TTC549 (cell line): ENCODE results near the gene ID2.

ENCODE experiments used
- FAIRE-seq: peaks from 2 replicates; lab custom pipeline; 2012; peaks lifted over from hg19 to GRCh38; lab: Jason Lieb, UNC

The ID2 gene, protein sequence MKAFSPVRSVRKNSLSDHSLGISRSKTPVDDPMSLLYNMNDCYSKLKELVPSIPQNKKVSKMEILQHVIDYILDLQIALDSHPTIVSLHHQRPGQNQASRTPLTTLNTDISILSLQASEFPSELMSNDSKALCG

DNA sequence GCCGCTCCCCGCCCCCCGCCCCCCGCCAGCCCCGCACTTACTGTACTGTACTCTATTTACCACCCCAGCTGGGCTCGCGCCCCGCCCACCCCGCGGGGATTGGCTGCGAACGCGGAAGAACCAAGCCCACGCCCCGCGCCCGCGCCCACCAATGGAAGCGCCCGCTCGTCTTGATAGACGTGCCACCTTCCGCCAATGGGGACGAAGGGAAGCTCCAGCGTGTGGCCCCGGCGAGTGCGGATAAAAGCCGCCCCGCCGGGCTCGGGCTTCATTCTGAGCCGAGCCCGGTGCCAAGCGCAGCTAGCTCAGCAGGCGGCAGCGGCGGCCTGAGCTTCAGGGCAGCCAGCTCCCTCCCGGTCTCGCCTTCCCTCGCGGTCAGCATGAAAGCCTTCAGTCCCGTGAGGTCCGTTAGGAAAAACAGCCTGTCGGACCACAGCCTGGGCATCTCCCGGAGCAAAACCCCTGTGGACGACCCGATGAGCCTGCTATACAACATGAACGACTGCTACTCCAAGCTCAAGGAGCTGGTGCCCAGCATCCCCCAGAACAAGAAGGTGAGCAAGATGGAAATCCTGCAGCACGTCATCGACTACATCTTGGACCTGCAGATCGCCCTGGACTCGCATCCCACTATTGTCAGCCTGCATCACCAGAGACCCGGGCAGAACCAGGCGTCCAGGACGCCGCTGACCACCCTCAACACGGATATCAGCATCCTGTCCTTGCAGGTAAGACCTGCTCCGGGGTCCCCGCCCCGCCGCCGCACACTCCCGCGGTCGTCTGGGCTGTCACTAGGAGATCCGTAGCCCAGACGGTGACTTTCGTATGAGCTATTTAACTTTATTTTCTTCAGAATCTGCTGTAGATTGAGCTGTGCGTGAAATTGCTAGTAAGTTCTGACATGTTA is at the start of gene ID2:
Gene ID2 (plus strand): TSS at position 271 of the 907 bp plus-strand sequence. CDS start 110 bp downstream, at position 381.
- peak; percentile 13 for FAIRE-seq

DNA sequence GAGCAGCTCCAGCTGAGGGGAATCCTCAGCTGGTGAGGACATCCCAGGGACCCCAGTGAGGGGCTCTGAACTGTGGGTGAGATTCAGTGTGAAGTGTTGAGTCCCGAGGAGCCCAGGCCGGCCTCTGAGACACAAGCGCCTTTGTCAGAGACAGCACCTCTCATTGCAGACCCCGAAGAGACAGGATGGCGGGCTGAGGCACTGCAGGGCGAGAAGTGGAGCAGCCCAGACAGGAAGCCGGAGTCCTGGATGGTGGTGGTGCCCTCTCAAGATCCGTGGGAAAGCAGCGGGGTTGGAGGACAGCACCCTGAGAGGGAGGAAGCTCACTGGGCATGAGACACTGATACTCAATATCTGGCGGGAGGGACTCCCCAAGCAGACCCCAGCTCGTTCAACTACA is 49.1 kb upstream of the ID2 start:
- FAIRE-seq, result no peak

DNA sequence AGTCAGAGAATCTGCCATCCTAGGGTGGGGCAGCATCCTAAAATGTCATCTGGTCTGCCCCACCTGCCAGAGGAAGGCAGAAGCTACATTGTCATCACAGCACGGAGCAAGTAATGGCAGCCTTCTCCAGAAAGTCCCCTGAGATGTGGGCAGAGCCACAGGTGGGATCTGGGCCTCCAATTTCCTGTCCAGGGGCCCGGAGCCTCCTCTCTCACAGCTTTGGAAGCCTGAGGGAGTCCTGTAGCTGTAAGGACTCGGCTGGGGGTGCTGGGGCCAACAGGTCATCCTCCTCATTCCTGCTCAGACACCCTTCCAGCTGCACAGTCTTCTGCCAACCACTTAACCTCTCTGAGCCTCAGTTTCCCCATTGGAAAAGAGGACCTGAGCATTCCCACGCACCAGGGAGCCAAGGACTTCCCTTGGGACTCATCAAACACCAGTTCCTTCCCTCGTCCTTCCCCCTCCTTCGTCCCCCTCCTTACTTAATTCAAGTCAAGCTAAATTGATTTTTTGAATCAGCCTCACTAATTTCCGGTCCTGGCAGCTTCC is 48.6 kb upstream of the ID2 start:
- FAIRE-seq, result no peak

DNA sequence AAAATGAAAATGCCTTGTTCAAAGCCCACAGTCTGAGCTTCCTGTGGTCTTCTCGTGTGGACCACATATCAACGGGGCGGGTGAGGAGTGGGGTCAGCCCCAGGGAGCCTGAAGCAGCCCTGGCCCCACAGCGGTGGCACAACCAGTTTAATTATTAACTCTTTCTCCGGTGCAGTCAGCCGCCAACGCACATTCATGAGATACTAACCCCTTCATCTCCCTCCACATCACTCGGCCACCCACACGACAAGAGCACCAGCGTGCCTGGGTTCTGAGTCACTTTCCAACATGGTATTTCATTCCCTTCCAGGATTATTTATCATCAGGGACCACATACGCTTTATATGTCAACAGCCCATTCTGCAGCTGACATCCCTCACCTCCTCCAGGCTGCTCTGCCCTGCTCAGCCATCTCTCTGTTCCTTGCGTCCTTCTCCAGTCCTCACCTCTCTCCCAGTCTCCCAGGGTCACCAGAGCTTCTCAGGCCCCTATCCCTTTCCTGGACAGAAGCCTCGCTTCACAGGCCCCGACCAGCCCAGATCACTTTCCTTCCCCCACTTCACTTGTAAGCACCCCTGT is 48.0 kb upstream of the ID2 start:
- peak; percentile 58 for FAIRE-seq

DNA sequence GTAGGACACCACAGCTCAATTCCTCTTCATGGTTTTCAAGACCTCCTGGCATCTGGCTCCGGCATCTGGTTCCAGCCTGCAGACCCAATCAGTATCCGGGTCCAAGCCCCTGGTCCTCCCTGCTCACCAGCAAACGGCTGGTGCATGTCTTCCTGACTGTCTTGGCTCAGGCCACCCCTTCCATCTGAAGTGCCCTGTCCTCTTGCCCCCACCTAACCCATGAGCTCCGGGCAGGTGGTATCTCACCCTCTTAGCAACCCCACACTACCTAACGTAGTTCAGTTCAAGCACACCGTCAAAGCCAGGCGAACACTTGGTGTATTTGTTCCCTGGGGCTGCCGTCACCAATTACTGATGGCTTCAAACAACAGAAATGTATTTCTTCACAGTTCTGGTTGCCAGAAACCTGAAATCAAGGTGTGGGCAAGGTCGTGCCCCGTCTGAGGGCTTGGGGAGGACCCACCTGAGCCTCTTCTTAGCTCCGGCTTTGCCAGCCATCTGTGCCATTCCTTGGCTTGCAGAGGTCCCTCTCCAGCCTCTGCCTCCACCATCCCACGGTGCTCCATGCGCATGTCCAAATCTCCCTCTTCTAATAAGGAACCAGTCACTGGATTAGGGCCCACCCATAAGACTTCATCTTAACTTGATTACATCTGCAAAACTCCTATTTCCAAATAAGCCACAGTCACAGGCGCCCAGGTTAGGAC is 47.2 kb upstream of the ID2 start:
- FAIRE-seq, result no peak

DNA sequence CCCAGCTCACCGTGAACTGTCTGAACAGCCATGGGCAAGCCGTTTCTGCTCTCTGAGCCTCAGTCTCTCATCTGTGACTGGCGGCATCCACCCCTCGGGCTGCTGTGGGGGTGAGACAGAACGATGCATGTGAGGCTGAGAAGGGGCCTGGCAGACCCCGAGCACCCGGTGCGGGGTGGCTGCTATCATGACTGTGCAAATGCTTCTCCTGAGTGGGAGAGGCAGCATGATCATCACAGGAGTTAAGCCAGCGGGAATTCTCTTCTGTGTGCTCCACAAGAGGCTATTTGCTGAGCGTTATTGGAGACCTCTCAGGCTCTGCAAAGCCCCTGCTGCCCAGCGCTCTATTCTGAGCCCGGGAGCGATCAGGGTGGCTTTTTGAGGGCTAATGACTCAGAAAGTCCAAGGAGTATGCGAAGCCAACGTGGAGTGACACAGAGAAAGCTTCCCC is 45.8 kb upstream of the ID2 start:
- peak; percentile 39 for FAIRE-seq

DNA sequence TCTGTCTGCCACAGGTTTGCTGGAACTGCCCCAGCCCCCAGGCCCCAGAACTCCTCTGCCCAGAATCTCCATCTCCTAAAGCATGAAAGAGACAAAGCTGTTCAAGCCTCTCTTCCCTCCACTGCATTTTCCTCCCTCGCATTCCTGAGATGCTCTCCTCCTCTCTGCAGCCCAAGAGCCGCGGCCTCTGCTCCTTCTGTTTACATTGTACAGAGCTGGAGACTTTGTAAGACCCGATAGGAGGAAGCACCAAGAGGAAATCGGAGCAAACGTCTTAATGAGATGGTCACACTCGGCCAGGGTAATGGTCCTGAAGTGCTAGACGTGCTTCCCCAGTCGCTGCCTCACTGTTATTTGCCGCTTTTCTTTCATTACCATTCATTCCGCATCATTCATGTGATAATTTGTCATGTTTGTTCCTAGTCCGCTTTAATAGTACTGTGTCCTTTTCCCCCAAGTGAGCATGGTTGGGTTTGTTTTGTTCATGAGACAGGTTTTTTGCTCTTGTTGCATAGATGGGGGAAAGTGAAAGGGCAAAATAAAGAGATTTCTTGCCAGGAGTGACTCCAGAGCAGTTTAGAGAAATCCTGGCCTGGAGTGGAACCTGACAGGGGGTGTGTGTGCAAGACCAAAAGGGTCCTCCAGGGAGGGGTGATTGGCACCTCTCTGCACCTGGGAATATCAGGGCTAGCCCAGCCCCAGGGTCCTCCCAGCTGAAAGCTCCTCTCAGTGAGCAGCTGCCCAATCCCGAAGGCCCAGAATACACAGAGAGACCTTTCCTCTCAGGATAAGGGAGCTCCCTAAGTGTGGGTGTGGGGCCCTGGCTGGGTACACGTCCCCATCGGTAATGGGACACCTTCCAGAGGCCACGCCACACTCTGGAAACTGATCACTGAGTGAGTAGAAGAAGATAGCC is 44.9 kb upstream of the ID2 start:
- FAIRE-seq, result peak; percentile 97

DNA sequence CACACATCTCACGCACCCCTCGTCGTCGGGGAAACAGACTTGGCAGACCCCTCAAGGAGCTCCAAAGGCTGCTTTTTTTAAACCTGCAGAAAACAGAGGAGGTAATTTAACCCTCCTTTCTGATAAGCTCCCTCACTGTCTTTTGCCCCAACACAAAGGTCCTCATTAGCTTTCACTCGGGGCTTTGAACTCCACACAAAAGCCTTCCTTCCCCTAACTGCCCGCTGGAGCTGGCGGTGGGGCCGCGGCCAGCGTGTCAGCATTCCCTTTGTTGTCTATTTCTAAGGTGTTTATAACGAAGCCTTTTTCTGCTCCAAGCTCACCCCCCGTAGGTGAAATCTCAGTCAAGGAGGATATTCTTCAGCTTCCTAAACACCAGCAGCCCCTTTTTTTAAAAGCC is 43.5 kb upstream of the ID2 start:
- FAIRE-seq, result no peak

DNA sequence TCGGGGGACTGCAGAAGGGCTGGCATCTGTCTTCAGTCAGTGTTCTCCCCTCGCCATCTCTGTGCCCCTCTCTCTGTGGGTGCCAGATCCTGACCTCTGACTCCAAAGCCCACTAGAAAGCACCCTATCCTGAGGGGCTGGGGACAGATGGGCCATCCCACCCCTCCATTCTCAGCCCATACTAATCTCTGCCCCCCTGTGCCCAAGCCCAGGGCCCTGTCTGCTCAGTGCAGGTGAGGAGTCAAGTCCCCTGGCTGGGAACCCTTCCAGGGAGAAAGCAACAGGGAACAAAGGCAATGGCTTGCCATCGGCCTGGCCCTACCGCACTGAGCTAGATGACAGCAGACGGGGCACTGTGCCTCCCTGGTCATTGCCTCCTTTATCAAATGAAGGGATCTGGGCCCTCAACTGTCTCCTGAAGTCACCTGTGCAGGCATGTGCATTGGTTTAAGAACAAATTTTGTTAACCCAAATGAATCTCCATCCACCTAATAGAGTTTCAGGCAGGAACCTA is 42.7 kb upstream of the ID2 start:
- FAIRE-seq, result no peak

DNA sequence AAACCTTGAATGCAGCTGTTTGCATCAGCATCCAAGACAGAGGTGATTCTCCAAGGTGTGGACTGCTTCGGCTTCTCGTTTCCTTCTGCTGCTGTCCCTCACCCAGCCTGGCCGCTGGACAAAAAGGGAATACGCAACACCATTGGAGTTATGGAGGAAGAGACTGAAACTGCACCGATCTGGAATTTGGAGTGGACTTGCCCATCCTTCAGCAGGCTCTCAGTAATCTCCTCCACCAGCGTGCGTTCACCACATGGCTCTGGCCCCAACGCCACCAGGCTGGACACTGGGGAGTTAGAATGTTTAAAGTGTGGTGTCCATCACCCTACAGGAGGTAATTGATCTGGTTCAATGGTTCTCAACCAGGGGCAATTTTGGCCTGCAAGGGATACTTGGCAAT is 41.4 kb upstream of the ID2 start:
- FAIRE-seq, result no peak

DNA sequence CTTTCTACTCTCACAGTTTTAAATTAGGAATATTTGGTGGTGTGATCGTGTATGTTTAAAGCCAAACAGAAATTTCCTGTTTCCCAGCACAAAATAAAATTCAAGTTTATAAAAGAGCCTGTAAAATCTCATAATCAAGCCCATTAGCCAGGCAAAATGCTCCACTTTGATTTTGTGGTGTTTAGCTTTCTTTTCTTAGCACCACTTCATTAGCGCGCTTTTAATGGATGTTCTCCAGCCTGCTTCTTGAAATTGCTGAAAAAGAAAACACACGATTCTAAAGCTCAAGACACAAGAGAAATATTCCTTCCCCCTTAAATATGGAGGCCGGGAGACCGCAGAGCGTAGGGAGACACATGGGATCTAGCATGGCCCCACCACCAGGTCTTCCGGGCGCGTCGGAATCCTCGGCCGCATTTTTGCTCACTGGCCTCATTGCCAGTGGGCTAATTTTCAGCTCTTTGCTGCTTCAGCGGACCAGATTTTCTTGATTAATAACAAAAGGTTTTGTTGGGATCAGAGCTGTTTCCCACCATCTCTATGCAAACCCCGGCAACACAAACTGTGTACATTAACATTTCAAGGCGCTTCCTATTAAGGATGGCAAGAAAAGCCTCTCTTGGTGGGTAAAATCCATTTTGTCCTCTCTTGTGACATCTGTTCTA is 40.4 kb upstream of the ID2 start:
- FAIRE-seq, result no peak

DNA sequence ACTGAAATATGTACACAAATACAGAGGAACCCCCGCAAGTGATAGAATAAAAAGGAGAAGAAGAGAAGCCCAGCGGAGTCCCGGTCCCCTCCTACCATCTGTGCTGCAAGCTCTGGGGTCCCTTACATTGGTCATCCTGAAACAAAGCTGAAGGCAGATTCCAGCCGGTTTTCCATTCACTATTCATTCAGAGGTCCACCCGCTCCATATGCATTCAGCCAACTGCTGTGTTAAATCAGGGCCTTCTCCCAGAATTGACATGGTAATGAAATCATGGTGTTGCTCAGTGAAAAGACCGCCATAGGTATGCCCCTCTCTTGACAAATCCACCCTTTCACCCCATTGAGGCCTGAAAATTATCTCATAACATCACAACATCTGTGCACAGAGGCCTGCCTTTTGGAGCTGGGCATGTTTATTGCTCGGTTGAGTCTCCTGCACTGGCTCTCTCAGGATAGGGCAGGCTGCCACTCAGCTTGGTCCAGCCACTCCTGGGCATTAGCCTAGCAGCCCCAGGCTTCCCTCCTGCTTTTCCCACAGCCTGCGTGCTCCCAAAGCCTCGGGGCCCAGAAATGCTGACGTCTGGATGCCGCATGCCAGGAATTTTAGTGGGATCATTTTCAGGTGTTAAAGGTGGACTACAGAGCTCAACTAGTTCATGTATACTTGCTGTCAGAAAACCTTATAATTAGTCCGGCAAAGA is 39.3 kb upstream of the ID2 start:
- FAIRE-seq, result no peak

DNA sequence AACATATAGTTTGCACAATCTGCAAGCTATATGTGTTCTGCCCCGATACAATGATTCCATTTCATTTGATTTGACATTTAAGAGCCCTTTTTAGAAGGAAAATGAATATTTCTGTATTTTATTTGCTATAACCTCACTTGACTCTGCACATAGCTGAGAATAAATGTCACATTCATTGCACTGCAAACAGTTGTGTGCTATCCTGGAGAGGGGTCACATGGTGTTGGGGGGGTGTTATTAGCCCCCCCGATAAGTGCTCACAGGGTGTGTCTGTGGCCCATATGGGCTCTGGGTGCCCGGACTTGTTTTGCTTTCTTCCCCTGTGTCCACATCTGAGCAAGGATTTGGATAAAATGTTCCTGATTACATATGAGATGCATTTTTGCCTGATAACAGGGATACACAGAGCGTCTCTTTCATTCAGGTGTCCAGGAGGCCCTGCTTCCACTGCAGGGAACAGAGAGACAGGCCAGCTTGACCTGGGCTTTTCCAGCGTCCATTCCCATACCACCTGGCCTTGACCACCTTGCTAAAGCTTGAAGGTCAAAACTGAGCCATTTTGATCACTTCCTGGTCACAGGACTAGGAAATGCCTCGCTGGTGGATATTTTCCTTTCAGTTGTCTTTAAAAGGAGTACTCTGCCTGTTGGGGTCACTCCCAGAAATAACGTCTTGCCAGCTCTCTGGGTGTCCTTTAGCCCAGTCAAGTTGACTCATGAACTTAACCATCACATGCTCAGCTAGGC is 38.4 kb upstream of the ID2 start:
- FAIRE-seq, result no peak

DNA sequence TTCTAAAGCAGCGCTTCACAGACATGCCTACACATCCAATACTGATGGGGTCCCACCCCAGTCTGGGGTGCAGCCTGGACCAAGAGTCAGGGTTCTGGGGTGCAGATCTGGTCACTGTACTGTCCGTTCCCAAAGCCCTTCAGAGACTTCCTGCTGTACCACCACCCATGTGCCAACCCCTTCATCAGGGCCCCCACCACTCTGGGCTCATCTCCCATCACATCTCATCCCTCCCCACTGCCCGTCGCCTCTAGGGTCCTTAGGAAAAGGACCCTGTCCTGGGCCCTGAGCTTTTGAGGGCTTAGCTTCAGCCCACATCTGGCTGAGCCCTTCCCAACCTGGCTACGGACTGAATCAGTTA is 37.9 kb upstream of the ID2 start:
- no peak for FAIRE-seq

DNA sequence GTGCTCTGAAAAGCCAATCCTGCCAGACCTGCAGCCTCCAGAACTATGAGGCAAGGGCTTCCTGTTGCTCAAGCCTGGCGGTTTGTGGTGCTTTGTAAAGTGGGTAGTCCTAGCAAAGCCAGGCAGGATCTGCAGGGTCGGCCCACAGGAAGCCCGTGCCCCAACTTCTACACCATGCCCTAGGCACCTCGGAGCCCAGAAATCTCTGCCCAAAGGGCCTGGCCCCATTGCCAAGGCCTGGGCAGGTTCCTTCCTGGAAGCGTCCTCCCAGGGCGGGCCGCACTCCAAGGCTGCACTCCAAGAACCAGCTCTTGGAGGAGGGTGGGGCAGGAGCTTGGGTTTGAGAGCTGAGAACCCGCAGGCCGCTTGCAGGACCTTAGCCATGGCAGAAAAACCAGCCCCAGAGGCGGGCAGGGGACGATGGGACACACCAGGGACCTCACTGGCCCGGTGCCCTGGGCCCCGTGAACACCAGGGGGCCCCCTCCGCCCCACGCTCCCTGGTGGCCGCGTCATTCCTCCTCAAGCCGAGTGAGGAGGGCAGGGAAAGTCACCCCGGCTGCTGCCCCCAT is 37.2 kb upstream of the ID2 start:
- FAIRE-seq, result no peak

DNA sequence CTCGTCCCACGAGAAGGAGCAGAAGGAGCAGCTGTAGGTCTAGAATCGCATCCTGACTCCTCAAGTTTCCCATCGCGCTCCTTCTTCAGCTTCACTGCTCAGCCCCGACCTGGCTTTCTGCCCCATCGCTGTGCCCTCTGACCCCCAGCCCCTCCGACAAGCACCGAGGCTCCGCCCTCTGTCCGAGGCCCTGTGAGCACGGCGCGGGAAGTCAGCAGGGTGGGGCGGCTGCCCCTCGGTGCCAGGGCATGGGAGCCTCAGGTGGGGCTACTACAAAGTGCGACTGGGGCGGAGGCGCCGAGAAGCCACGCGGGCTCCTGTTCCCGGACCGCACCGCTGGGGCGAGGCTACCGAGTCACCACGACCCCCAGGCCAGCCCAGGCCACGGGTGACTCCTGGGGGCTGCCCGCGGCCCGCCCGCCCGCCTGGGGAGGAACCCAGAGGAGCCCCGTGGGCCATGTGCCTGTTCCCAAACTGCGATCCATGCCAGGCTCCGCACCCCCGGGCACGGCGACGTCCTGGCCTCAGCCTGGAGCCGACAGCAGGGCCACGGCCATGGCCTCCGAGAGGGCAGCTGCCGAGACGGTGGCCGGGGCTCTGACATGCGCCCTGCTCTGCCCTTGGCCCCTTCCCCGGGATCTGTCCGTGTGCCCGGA is 36.6 kb upstream of the ID2 start:
- FAIRE-seq, result no peak

DNA sequence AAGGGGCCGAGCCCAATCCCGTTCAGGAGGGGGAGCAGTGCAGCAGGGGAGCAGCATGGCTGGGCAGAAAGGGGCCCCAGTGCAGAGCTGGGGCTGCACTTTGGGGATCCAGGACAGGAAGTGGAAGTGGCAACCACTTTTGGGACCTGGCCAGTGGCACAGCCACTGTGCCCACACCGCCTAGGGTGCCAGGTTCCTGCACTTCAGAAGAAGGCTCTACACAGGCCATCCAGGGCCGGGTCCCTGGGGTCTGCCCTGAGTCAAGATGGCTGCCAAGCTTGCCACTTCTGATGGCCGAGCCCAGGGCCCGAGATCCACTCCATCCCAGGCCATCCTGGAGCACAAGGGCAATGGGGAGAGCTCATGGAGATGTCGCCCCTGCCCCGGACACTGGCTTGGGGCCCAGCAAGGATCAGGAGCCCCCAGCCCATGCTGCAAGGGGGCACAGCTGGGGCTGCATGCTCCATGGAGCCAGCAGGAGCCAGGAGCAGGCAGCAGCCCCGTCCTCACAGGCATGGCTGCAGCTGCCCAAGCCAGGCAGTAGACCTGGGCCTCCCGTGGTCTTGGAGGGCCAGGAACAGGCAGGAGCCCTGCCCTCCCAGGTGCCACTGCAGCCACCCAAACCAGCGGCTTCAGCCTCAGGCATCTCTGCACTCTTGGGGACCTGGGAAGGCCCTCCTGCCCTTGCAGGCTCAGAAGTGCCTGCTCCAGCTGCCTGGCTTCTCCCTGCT is 35.0 kb upstream of the ID2 start:
- FAIRE-seq, result no peak

DNA sequence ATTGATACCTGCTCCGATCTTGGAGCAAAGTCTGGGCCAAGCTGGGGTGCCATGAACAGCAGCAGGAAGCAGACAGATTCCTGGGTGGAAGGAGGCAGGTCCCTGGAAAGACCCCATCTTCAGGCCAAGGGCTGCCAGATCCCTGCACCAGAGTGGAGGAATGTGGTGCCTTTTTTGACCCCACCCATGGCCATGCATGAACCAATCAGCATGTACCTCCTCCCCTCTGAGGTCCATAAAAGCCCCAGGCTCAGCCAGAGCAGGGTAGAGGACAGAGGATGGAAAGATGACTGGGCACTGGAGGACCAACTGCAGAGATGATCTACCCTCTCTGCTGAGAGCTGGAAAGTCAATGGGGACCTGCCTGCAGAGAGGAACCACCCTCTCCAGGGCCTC is 34.4 kb upstream of the ID2 start:
- no peak for FAIRE-seq
